Keratinocyte (primary cell): ENCODE results near the gene PIK3C3. TPM values are rescaled to one million over a fixed set of nuclear protein-coding genes. Genes with fewer than 3 reads are reported as not detected.
"Not testable (repeated sequence)": the region's sequence is repeated elsewhere in the genome, so short reads cannot be mapped to it uniquely, and the experiment has no call there.

ENCODE experiments used
- DNase-seq: peaks from one replicate; pipeline ENCODE4 v3.0.0-alpha.2; 2011; ENCODE audit warnings: low read depth, missing footprints, low spot score
- FAIRE-seq: peaks from 2 replicates; lab custom pipeline; 2011; peaks lifted over from hg19 to GRCh38; lab: Jason Lieb, UNC
- H2AFZ ChIP-seq: 2 replicates; pipeline ENCODE4 v1.6.0; 2012; ENCODE audit warnings: low read length, control low read depth, inconsistent platforms; ENCODE audit not compliant: control insufficient read depth
- H3K27ac ChIP-seq: 2 replicates; pipeline ENCODE4 v1.5.1; 2011; ENCODE audit warnings: low read length; ENCODE audit not compliant: control insufficient read depth, insufficient read depth
- H3K27me3 ChIP-seq: 3 replicates; pipeline ENCODE4 v1.6.0; 2011; ENCODE audit warnings: low read length; ENCODE audit not compliant: control insufficient read depth, insufficient read depth; ENCODE audit errors: extremely low read depth
- H3K36me3 ChIP-seq, 2 experiments: 2 replicates in 1 of 2; 3 replicates in 1 of 2; pipeline ENCODE4 v1.5.1; 2011; ENCODE audit warnings: low read length in 2 of 2, mild to moderate bottlenecking in 1 of 2; ENCODE audit not compliant: control insufficient read depth in 2 of 2, insufficient read depth in 2 of 2; ENCODE audit errors: extremely low read depth in 1 of 2
- H3K4me1 ChIP-seq: 3 replicates; pipeline ENCODE4 v1.5.1; 2011; ENCODE audit warnings: low read length; ENCODE audit not compliant: control insufficient read depth, insufficient read depth; ENCODE audit errors: extremely low read depth
- H3K4me2 ChIP-seq: 3 replicates; pipeline ENCODE4 v1.6.0; 2011; ENCODE audit warnings: low read depth, low read length; ENCODE audit not compliant: control insufficient read depth, insufficient read depth; ENCODE audit errors: extremely low read depth
- H3K4me3 ChIP-seq, 3 experiments: fragments of 200-600 bp in 1 of 3; sonication (generic) in 1 of 3; 2 replicates in 2 of 3; 3 replicates in 1 of 3; pipeline ENCODE4 v1.5.1; 2011 to 2016; ENCODE audit warnings: low read length in 3 of 3, mild to moderate bottlenecking in 3 of 3, control low read depth in 2 of 3, inconsistent platforms in 1 of 3, low read depth in 1 of 3, mixed read lengths in 1 of 3, mixed run types in 1 of 3, moderate library complexity in 1 of 3; ENCODE audit not compliant: control insufficient read depth in 2 of 3, insufficient read depth in 2 of 3; ENCODE audit errors: extremely low read depth in 1 of 3
- H3K79me2 ChIP-seq: 2 replicates; pipeline ENCODE4 v1.6.0; 2012; ENCODE audit warnings: low read length; ENCODE audit not compliant: control insufficient read depth, insufficient read depth
- H3K9ac ChIP-seq: 3 replicates; pipeline ENCODE4 v1.6.0; 2011; ENCODE audit warnings: low read length; ENCODE audit not compliant: control insufficient read depth, insufficient read depth; ENCODE audit errors: extremely low read depth
- H3K9me1 ChIP-seq: 3 replicates; pipeline ENCODE4 v1.6.0; 2011; ENCODE audit warnings: low read length; ENCODE audit not compliant: control insufficient read depth, insufficient read depth; ENCODE audit errors: extremely low read depth
- H3K9me3 ChIP-seq: 2 replicates; pipeline ENCODE4 v1.5.1; 2012; ENCODE audit warnings: low read depth, low read length; ENCODE audit not compliant: control insufficient read depth
- H4K20me1 ChIP-seq: 3 replicates; pipeline ENCODE4 v1.6.0; 2011; ENCODE audit warnings: low read length; ENCODE audit not compliant: control insufficient read depth, insufficient read depth; ENCODE audit errors: extremely low read depth
- EZH2 ChIP-seq: IDR thresholded peaks from one replicate; pipeline ENCODE4 v1.6.1; 2012; ENCODE audit warnings: inconsistent platforms, mild to moderate bottlenecking, low read length, moderate library complexity
- dilution Hi-C: fragments of 300-500 bp; cut with MboI; formaldehyde crosslinking; loops from one replicate; pipeline ENCODE4 v1.7.0; 2020; ENCODE audit warnings: low sequenced_read_pairs; ENCODE audit not compliant: extremely low pct_ligation_motif_present
- polyA plus RNA-seq, 5 experiments: library from polyadenylated mRNA; depleted of rRNA in 3 of 5; stranded (reverse) in 3 of 5; stranded (forward) in 1 of 5; unstranded in 1 of 5; fragments of >200 nt; gene quantifications; 1 replicate in 1 of 5; 2 replicates in 3 of 5; 3 replicates in 1 of 5; pipeline versions ENCODE4 v1.2.1 to v1.2.3, GENCODE V29; 2011 to 2012; ENCODE audit warnings: missing spikeins in 2 of 5, low read depth in 1 of 5, low replicate concordance in 1 of 5
- TF ChIP-seq, protein P1 (sequence below), 3 experiments: IDR thresholded peaks in 1 of 3; conservative IDR thresholded peaks in 1 of 3; optimal IDR thresholded peaks in 1 of 3; 2 replicates in 2 of 3; 3 replicates in 1 of 3; pipeline versions ENCODE3 to v1.5.1; 2011; ENCODE audit warnings: low read length in 3 of 3, mild to moderate bottlenecking in 3 of 3, moderate library complexity in 2 of 3, control low read depth in 1 of 3, inconsistent platforms in 1 of 3; ENCODE audit not compliant: insufficient read depth in 2 of 3; ENCODE audit errors: extremely low read depth in 1 of 3

Gene PIK3C3
- polyA plus RNA-seq, 1 donor (not counting 4 experiments of a cell fraction or from before 2014, with no cell fraction given): 65.0 TPM

DNA sequence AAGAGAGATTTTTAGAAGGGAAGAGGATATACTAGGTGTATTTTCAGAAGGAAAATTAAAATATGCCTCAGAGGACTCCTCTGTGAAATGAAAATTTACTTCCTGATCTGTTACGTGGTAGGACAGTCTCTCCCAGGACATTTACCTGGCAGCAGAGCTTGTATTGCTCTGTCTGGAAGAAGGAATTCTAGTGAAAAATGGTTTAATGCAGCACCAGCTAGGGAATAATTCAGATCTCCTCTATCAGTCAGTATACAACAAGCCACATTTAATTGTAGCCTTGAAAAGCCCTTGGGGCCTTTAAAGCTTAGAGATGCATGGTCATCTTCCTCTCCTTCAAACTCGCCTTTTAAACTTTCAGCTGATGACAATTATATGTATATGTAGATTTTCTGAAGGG lies 49.6 kb downstream of the PIK3C3 start:
- dilution Hi-C loops: no loop called here
- Histone ChIP-seq H3K27me3 (no peaks in the 10 kb centered on the region), H3K9ac (no peak overlapping the region), H3K9me1 (no peaks in the 10 kb centered on the region), H3K9me3 (no peaks in the 10 kb centered on the region), H3K79me2 (no peaks in the 10 kb centered on the region), H4K20me1 (no peaks in the 10 kb centered on the region), H3K4me3 (no peak overlapping the region), H3K36me3 (peaks cover 3 to 12% of the 10 kb centered on the region in 2 experiments), H2AFZ (no peak overlapping the region), H3K27ac (no peak overlapping the region), H3K4me1 (no peaks in the 10 kb centered on the region), H3K4me2 (no peak overlapping the region)
- DNase-seq: no peak
- no peak for TF ChIP-seq EZH2
- TF ChIP-seq, protein P1, sequence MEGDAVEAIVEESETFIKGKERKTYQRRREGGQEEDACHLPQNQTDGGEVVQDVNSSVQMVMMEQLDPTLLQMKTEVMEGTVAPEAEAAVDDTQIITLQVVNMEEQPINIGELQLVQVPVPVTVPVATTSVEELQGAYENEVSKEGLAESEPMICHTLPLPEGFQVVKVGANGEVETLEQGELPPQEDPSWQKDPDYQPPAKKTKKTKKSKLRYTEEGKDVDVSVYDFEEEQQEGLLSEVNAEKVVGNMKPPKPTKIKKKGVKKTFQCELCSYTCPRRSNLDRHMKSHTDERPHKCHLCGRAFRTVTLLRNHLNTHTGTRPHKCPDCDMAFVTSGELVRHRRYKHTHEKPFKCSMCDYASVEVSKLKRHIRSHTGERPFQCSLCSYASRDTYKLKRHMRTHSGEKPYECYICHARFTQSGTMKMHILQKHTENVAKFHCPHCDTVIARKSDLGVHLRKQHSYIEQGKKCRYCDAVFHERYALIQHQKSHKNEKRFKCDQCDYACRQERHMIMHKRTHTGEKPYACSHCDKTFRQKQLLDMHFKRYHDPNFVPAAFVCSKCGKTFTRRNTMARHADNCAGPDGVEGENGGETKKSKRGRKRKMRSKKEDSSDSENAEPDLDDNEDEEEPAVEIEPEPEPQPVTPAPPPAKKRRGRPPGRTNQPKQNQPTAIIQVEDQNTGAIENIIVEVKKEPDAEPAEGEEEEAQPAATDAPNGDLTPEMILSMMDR (optimal IDR thresholded peaks at IDR 0.05 in 1 of 3, IDR thresholded peaks at IDR 0.05 in 1 of 3, conservative IDR thresholded peaks at IDR 0.05 in 1 of 3; ENCODE audit: extremely low read depth in 1 of 3, insufficient read depth in 2 of 3, low read length in 3 of 3): no peak
- no peak for FAIRE-seq

DNA sequence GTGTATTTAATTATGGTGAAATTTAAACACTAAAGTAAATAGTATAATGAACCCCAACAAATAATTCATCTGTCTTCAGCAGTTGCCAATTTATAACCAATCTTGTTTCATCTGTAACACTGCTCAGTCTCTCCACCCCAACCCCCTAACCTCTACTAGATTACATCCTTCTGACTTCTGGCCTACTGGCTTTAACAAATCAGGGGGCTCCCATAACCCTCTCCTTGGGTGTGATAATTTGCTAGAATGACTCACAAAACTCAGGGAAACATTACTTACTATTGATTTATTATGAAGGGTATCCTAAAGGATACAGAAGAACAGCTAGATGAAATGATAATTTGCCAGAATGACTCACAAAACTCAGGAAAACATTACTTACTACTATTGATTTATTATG lies 50.7 kb downstream of the PIK3C3 start:
- peaks cover 1 to 8% of the 10 kb centered on the region in 2 experiments for H3K36me3 ChIP-seq
- DNase-seq (no peak), FAIRE-seq (no peak)
- no peaks in the 10 kb centered on the region for H3K27me3 ChIP-seq
- H3K4me3 ChIP-seq: no peak overlapping the region
- no peak overlapping the region for H3K4me2 ChIP-seq
- H3K9me3 ChIP-seq: no peaks in the 10 kb centered on the region
- TF ChIP-seq, protein P1 (optimal IDR thresholded peaks at IDR 0.05 in 1 of 3, IDR thresholded peaks at IDR 0.05 in 1 of 3, conservative IDR thresholded peaks at IDR 0.05 in 1 of 3; ENCODE audit: extremely low read depth in 1 of 3, insufficient read depth in 2 of 3, low read length in 3 of 3): no peak
- no peak for TF ChIP-seq EZH2
- H2AFZ ChIP-seq: no peak overlapping the region
- dilution Hi-C loops: no loop called here
- H3K27ac ChIP-seq: no peak overlapping the region
- H4K20me1 ChIP-seq: no peaks in the 10 kb centered on the region
- H3K9ac ChIP-seq: no peak overlapping the region
- no peaks in the 10 kb centered on the region for H3K79me2 ChIP-seq
- H3K4me1 ChIP-seq: no peaks in the 10 kb centered on the region
- no peaks in the 10 kb centered on the region for H3K9me1 ChIP-seq

DNA sequence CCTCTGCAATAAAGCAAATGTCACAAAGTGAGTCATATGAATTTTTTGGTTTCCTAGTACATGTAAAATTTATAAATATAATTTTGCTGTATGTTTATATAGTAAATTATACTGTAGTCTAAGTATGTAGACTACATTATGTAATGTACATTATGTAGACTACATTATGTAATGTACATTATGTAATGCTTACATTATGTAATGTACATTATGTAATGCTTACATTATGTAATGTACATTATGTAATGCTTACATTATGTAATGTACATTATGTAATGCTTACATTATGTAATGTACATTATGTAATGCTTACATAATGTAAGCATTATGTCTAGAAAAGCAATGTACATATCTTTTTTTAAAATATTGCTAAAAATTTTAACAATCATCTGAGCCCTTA lies 54.4 kb downstream of the PIK3C3 start:
- H3K27me3 ChIP-seq, dilution Hi-C loops, H3K79me2 ChIP-seq, H3K36me3 ChIP-seq, H3K9ac ChIP-seq, H4K20me1 ChIP-seq, FAIRE-seq, H3K9me3 ChIP-seq, DNase-seq, H3K4me3 ChIP-seq, H3K27ac ChIP-seq, H3K4me1 ChIP-seq, H3K4me2 ChIP-seq, H2AFZ ChIP-seq, H3K9me1 ChIP-seq: not testable (repeated sequence)
